Inferior parietal cortex (tissue), 1 donor: ENCODE measurements around the gene ABCC1.

Experiments used
- DNase-seq: peaks from one replicate; pipeline ENCODE4 v3.0.0-alpha.2; 2016; ENCODE audit errors: extremely low spot score

ABCC1 gene

DNA sequence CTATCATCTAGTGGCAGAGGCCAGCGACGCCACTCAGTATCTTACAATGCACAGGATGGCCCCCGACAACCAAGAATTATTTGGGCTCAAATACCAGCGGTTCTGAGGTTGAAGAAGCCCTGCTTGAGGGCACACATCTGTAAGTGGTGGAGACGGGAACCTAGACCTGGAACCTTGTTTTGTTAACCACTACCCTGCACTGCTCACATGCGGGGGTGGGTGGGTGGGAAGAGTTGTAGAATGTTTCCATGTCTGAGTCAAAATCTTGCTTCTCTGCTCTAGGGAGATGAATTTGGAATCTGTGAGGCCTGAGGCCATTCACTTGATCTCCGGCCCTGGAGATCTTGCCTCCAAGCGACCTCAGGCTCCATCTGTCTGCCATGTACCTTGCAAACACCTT, 44.1 kb downstream of the ABCC1 start:
- DNase-seq, result no peak

GRCh38 chr16:15993946-15994665, 44.7 kb downstream of the ABCC1 start:
- peak; percentile 17 for DNase-seq

GRCh38 chr16:15996432-15997109, 47.2 kb downstream of the ABCC1 start:
- DNase-seq, result no peak

DNA sequence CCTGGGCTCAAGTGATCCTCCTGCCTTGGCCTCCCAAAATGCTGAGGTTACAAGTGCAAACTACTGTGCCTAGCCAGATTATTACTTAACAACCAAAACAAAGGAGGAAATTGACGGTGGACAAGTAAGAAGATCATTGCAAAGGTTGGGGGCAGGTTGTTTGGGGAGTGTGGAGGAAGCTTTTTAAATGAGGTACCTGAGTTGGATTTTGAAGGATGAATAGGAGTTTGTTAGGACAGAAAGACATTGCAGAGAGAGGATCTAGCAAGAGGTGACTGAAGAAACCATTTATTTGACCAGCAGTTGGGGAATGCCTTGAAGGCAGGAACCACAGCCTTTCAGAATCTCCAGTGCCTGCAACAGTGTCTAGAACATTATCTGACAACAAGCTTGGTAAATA, 51.3 kb downstream of the ABCC1 start:
- DNase-seq, result no peak

- no peak for DNase-seq
Measured at GRCh38 chr16:16001596-16002255, 52.3 kb downstream of the ABCC1 start.

- no peak for DNase-seq
Measured at GRCh38 chr16:16003719-16004313, 54.4 kb downstream of the ABCC1 start.

DNA sequence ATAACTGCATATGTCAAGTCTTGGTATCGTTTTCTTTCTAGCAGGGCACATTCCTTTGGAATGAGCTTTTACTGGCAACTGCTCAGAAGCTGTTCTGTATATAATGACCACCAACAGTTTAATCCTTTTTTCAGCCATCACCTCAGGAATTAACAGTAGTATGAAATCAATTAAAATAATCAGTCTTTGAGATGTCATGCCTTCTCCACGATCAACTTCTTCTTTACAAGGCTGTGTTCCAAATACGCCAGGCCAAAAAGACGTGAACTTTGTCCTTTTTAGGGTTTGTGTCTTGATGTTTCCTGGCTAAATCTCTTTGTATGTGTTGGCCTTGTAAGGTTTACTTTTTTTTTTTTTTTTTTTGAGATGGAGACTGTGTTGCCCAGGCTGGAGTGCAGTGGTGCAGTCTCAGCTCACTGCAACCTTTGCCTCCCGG, 54.9 kb downstream of the ABCC1 start:
- no peak for DNase-seq

DNA sequence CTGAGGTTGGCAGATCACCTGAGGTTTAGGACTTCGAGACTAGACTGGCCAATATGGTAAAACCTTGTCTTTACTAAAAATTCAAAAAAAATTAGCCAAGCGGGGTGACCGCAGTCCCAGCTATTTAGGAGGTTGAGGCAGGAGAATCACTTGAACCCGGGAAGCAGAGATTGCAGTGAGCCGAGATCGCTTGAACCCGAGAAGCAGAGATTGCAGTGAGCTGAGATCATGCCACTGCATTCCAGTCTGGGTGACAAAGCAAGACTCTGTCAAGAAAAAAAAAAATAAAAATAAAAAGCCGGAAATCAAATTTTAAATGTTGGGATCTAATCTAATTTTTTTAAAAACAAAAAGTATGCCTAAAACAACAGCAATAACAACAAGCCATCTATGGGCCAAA, 56.3 kb downstream of the ABCC1 start:
- no peak for DNase-seq

DNA sequence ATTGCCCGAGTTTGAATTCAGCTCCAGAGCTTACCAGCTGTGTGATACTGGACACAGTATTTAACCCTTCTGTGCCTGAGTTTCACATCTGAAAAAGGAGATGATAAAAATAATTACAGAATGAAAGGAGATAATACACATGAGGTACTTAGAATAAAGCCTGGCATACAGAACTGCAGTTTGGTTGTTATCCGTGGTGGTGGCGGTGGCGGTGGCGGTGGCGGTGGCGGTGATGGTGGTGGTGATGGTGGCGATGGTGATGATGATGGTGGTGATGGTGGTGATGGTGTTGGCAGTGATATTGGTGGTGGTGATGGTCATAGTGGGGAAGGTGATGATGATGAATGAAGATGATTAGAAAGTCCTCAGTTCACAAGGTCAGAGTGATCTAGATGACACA, 57.2 kb downstream of the ABCC1 start:
- DNase-seq, result no peak

GRCh38 chr16:16007743-16008111, 58.3 kb downstream of the ABCC1 start:
- DNase-seq, result no peak

DNA sequence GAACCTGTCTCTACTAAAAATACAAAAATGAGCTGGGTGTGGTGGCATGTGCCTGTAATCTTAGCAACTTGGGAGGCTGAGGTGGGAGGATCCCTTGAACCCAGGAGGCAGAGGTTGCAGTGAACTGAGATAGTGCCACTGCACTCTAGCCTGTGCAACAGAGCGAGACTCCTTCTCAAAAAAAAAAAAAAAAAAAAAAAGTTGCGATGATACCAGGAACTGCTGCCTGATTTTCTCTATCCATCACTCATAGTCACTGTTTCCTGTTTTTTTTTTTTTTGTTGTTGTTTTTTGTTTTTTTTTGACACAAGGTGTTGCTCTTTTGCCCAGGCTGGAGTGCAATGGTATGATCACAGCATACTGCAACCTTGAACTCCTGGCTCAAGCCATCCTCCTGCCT, 59.2 kb downstream of the ABCC1 start:
- no peak for DNase-seq

DNA sequence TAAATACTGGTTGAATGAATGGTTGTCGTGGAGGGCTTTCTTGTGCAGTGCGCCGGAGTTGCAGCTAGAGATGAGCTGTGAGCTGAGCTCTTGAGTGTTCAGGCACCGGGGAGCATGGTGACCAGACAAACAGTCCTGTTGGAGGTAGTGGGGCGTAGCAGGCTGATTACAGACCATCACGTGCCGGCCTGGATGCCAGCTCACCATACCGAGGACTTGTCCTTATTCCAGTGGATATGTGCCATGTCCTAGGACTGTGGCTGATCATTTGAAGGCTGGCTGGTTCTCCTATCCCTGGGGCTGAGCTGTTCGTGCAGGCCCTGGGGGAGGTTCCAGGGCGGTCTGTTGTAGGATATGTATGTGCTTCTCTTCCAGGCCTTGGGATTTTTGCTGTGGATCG, 60.0 kb downstream of the ABCC1 start:
- DNase-seq, result no peak

GRCh38 chr16:16010194-16010593, 60.8 kb downstream of the ABCC1 start:
- no peak for DNase-seq

DNA sequence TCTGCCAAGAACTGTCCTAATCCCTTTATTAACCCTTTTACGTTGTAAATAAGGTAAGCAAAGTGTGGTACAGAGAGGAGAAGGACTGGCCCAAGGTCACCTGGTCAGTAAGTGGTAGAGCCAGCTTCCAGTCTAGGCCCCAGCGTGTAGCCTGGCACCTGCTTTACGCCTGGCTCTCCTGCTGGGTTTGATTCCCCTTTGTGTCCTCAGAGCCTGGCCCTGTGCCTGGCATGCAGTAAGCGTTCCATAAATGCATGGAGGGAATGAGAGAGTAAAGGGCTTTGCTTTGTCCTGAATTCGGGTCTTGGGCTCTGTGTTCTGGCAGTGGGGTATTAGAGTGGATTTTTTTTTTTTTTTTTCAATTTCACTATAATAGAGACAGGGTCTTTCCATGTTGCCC, 62.7 kb downstream of the ABCC1 start:
- DNase-seq, result no peak

GRCh38 chr16:16013812-16014211, 64.4 kb downstream of the ABCC1 start:
- no peak for DNase-seq

- no peak for DNase-seq
Measured at GRCh38 chr16:16014329-16015224, 65.2 kb downstream of the ABCC1 start.

GRCh38 chr16:16015849-16016248, 66.4 kb downstream of the ABCC1 start:
- no peak for DNase-seq

- no peak for DNase-seq
Measured at GRCh38 chr16:16016388-16016964, 67.1 kb downstream of the ABCC1 start.

DNA sequence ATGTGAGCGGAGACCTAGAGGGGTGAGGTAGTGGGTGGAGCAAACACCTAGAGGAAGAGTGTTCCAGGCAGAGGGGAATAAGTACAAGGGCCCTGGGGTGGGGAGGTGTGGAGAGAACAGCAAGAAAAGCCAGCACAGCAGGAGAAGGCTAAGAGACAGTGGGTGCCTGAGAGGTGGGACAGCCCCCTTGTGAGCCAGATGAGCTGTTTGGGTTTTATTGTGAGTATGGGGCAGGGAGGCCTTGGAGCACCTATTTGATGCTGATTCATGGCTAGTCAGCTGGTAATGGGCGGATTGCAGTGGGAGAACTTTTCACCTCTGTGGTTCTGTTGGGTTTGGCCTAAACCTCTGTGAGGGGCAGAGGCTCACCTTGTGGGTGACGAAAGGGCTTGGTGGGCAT, 68.4 kb downstream of the ABCC1 start:
- no peak for DNase-seq

DNA sequence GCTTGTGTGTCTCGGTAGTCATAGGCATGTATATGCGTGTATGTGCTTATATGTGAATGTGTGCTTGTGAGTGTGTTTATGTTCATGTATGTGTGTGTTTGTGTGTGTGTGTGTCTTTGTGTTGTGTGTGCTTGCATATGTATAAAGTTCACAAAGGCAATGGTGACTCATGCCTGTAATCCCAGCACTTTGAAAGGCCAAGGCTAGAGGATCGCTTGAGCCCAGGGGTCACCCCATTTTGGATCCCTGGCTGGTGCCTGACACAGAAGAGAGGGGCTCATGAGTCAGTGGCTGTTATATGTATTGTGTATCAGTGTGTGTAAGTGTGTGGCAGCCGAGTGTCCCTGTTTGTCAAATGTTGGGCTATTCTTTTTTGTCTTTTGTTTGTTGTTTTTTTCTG, 69.3 kb downstream of the ABCC1 start:
- no peak for DNase-seq

DNA sequence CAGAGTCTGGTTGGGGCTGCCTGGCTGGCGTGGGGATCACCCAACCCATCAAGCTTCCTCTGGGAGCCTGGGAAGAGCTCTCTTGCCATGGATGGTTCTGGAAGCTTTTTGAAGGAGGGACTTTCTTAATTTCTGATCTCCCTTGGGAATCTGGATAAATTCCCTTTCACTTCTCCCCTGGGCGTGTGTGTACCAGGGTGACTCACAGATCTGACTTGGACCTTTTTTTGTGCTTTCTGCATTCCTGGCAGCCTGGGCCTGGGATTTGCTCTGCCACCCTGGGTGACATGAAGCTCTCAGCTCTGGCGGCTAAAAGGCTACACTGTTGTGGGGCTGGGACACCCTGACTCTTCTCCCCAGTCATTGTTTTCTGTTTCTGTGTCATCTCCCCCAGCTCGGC, 70.1 kb downstream of the ABCC1 start:
- no peak for DNase-seq
